Esophagus muscularis mucosa (tissue), 4 donors: ENCODE measurements around the gene PTPRU. TPM values are rescaled to one million over a fixed set of nuclear protein-coding genes. Genes with fewer than 3 reads are reported as not detected.

Experiments used
- DNase-seq: peaks from one replicate; pipeline ENCODE4 v3.0.0-alpha.2; 2017; ENCODE audit errors: extremely low spot score
- H3K27ac ChIP-seq, 4 donors: fragments of 200-600 bp; sonication (generic); replicated peaks in 1 of 4; 1 replicate in 3 of 4; 2 replicates in 1 of 4; pipeline ENCODE4 v1.5.1; 2016 to 2019; ENCODE audit warnings: mild to moderate bottlenecking in 1 of 4
- H3K27me3 ChIP-seq, 4 donors: fragments of 200-600 bp; sonication (generic); one replicate each; pipeline versions ENCODE4 v1.5.1 to v1.6.0; 2016 to 2019
- H3K36me3 ChIP-seq, 4 donors: fragments of 200-600 bp; sonication (generic); one replicate each; pipeline ENCODE4 v1.5.1; 2016 to 2019
- H3K4me1 ChIP-seq, 4 donors: fragments of 200-600 bp; sonication (generic); one replicate each; pipeline ENCODE4 v1.5.1; 2016 to 2019
- H3K4me3 ChIP-seq, 4 donors: fragments of 200-600 bp; sonication (generic); 1 replicate in 2 of 4; 2 replicates in 2 of 4; pipeline ENCODE4 v1.5.1; 2016 to 2019; ENCODE audit warnings: mild to moderate bottlenecking in 4 of 4, moderate library complexity in 1 of 4
- H3K9me3 ChIP-seq, 4 donors: fragments of 200-600 bp; sonication (generic); 1 replicate in 3 of 4; 2 replicates in 1 of 4; pipeline ENCODE4 v1.5.1; 2016 to 2019
- EP300 ChIP-seq: sonication (generic); formaldehyde crosslinking; IDR thresholded peaks from one replicate; pipeline ENCODE4 v1.6.1; 2017; ENCODE audit warnings: antibody characterized with exemption
- POLR2A ChIP-seq: fragments of 450-650 bp; IDR thresholded peaks from one replicate; pipeline ENCODE4 v1.6.1; 2017; ENCODE audit warnings: antibody characterized with exemption, moderate library complexity, mild to moderate bottlenecking, low read depth
- POLR2AphosphoS5 ChIP-seq, 2 donors: sonication (generic); formaldehyde crosslinking; IDR thresholded peaks; one replicate each; pipeline ENCODE4 v1.6.1; 2017; ENCODE audit warnings: antibody characterized with exemption in 2 of 2
- WGBS: methylation state at CpG from one replicate; pipeline ENCODE4 v1.1.5; 2018; 5-methylcytosine and 5-hydroxymethylcytosine counted together
- intact Hi-C: fragments of 100-400 bp; cut with DNase I; formaldehyde crosslinking; loops from one replicate; pipeline ENCODE4 v1.15.1; 2023
- total RNA-seq, 4 donors: library from RNA; depleted of rRNA; stranded (reverse); fragments of >200 nt; gene quantifications; one replicate each; pipeline versions ENCODE4 v1.1.0 to v1.2.1, GENCODE V29; 2016
- TF ChIP-seq, protein P1 (sequence below), 3 experiments: fragments of 200-600 bp in 2 of 3; fragments of 450-650 bp in 1 of 3; sonication (generic) in 2 of 3; IDR thresholded peaks; one replicate each; pipeline ENCODE4 v1.5.1; 2017 to 2019; ENCODE audit warnings: antibody characterized with exemption in 3 of 3, mild to moderate bottlenecking in 2 of 3, moderate library complexity in 1 of 3

The PTPRU gene
- total RNA-seq, 4 donors from 2014 or later = 19.5 to 32.7 (median 27.5) TPM

DNA sequence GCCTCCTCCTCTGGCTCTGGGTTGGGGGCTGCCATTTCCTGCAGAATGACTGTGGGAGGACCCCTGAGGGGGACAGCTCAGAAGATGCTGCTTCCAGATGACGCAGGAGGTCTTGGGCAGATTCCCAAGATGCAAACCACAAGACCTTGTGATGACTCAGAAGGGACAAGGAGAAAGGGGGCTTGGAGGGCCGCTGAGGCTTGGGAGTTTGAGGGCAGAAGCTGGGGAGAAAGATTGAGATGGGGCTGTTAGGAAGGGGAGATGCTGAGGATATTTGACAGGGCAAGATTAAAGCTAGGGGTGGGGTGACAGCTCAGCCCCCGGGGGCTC is 7.5 kb downstream of the PTPRU start:
- DNase-seq = no peak
- TF ChIP-seq EP300 (no peak), POLR2A (no peak), POLR2AphosphoS5 (IDR thresholded peaks at IDR 0.05) (no peak)
- TF ChIP-seq, protein P1, sequence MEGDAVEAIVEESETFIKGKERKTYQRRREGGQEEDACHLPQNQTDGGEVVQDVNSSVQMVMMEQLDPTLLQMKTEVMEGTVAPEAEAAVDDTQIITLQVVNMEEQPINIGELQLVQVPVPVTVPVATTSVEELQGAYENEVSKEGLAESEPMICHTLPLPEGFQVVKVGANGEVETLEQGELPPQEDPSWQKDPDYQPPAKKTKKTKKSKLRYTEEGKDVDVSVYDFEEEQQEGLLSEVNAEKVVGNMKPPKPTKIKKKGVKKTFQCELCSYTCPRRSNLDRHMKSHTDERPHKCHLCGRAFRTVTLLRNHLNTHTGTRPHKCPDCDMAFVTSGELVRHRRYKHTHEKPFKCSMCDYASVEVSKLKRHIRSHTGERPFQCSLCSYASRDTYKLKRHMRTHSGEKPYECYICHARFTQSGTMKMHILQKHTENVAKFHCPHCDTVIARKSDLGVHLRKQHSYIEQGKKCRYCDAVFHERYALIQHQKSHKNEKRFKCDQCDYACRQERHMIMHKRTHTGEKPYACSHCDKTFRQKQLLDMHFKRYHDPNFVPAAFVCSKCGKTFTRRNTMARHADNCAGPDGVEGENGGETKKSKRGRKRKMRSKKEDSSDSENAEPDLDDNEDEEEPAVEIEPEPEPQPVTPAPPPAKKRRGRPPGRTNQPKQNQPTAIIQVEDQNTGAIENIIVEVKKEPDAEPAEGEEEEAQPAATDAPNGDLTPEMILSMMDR (IDR thresholded peaks at IDR 0.05) = no peak
- no peaks in the 10 kb centered on the region for H3K27me3 ChIP-seq
- no peaks in the 10 kb centered on the region for H3K36me3 ChIP-seq
- no peaks in the 10 kb centered on the region for H3K4me1 ChIP-seq
- no peaks in the 10 kb centered on the region for H3K9me3 ChIP-seq
- 47% methylated on average over 3 of the region's 3 CpGs for WGBS
- intact Hi-C loops = no loop called here
- no peak overlapping the region for H3K27ac ChIP-seq
- no peak overlapping the region for H3K4me3 ChIP-seq

DNA sequence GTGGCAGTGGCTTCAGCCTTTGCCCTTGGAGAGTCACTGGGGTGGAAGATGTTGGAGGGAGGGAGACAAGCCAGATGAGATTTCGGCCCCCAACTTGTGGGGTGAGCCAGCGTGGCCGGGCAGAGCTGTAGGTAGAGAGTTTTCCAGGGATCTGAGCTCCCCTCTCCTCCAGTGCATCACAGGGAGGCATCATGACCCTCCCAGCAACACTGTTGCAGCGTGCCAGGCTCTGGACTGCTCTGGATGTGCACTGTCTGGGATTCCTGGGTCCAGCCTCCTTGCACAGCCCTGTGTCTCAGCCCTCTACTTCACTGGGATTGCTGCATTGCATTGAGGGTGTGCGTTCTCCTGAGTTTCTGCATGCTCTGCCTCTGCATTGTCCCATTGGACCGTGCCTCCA is 8.9 kb downstream of the PTPRU start:
- no peak for TF ChIP-seq POLR2A
- TF ChIP-seq POLR2AphosphoS5 (IDR thresholded peaks at IDR 0.05) = no peak
- TF ChIP-seq, protein P1 (IDR thresholded peaks at IDR 0.05) = no peak
- no peak for TF ChIP-seq EP300
- Histone ChIP-seq H3K9me3 (no peaks in the 10 kb centered on the region), H3K4me3 (no peak overlapping the region), H3K27ac (no peak overlapping the region), H3K27me3 (no peaks in the 10 kb centered on the region), H3K36me3 (no peaks in the 10 kb centered on the region), H3K4me1 (no peaks in the 10 kb centered on the region)
- intact Hi-C loops = no loop called here
- 89% methylated on average over 6 of the region's 6 CpGs for WGBS
- no peak for DNase-seq

DNA sequence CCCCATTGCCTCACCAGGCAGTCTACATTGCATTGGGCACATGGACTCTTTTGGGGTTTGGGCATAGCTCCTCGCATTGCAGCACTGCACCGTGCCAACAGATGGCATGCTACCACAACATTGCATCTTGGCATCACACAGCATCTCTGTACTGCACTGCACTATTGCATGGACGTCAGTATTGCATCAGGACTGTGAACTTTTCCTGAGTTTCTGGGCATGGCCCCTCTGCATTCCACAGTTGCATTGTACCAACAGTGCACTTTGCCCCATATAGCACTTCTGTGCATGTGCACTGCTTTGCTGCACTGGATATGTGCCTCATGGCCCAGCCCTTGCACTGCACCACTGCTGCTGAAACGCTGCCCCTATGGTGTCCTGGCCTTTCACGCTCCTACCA is 9.6 kb downstream of the PTPRU start:
- H3K27ac ChIP-seq = no peak overlapping the region
- no peaks in the 10 kb centered on the region for H3K4me1 ChIP-seq
- H3K9me3 ChIP-seq = no peaks in the 10 kb centered on the region
- intact Hi-C loops = no loop called here
- no peaks in the 10 kb centered on the region for H3K36me3 ChIP-seq
- WGBS = 69% methylated on average over 5 of the region's 5 CpGs
- H3K4me3 ChIP-seq = no peak overlapping the region
- no peak for TF ChIP-seq POLR2AphosphoS5 (IDR thresholded peaks at IDR 0.05)
- TF ChIP-seq, protein P1 (IDR thresholded peaks at IDR 0.05) = peak; percentile 29 to 35 (median 35)
- no peaks in the 10 kb centered on the region for H3K27me3 ChIP-seq
- DNase-seq = no peak

DNA sequence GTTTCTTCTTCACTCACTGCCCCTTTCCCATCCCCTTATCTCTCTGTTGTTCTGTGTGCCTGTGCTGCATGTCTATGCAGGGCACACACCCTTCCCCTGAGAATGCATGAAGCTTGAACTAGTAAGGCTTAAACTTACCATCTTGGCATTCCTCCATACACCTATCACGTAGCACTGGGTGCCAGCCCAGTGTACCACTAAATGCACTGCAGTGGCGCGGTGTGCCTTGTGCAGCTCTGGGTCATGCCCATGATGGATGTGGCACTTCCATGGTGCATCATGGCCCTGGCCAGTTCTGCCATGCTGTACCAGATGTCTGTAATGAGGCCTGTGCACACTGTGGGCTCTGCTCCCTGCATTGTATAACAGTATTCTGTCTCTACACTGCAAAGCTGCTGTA is 10.7 kb downstream of the PTPRU start:
- Histone ChIP-seq H3K4me3 (no peak overlapping the region), H3K4me1 (no peaks in the 10 kb centered on the region), H3K9me3 (no peaks in the 10 kb centered on the region), H3K27ac (no peak overlapping the region), H3K36me3 (no peaks in the 10 kb centered on the region), H3K27me3 (no peaks in the 10 kb centered on the region)
- intact Hi-C loops = no loop called here
- TF ChIP-seq, protein P1 (IDR thresholded peaks at IDR 0.05) = no peak
- no peak for TF ChIP-seq POLR2AphosphoS5 (IDR thresholded peaks at IDR 0.05)
- no peak for TF ChIP-seq POLR2A
- TF ChIP-seq EP300 = no peak
- 92% methylated on average over 3 of the region's 3 CpGs for WGBS
- no peak for DNase-seq

DNA sequence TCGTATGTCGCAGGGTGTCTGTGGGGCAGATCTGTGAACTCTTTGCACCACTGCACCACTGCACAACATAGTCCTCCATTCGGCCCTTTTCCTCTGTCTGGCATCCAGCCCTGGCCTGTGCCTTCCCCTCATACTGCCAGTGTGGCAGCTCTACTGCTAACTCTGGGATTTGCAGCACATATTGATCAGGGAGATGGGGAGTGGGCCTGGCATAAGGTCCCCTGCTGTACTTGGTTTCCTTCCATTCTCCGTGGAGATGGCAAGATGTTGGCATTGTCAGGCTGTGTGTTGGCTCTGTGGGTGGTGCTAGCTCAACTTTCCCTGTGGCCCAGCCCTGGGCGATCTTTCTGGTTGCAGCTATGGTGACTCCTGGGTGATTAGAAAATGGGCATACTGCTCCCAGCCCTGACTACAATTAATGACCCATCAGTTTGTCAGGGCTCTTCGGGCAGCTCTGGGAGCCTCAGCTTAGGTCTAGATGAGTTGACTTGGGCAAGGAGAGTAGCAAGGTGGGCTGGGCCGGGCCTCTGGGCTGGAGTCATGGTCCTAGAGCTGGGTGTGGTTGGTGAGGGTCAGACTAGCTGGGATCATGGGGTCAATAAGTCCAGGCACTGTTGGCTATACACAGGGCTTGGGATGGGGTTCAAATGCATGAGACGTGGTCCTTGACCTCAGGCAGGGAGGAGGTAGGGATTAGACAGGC is 11.4 kb downstream of the PTPRU start:
- Histone ChIP-seq H3K4me1 (no peaks in the 10 kb centered on the region), H3K4me3 (no peak overlapping the region), H3K9me3 (no peaks in the 10 kb centered on the region), H3K36me3 (no peaks in the 10 kb centered on the region), H3K27ac (no peak overlapping the region), H3K27me3 (no peaks in the 10 kb centered on the region)
- intact Hi-C loops = no loop called here
- no peak for DNase-seq
- no peak for TF ChIP-seq EP300
- no peak for TF ChIP-seq POLR2AphosphoS5 (IDR thresholded peaks at IDR 0.05)
- no peak for TF ChIP-seq POLR2A
- TF ChIP-seq, protein P1 (IDR thresholded peaks at IDR 0.05) = no peak
- 86% methylated on average over 8 of the region's 8 CpGs for WGBS
